CD4-positive, alpha-beta T cell treated with Interleukin-4 for 4 hours (primary cell): Measurements from ENCODE around the gene ABCA9.
"Not testable (repeated sequence)": the region's sequence is repeated elsewhere in the genome, so short reads cannot be mapped to it uniquely, and the experiment has no call there.

Source experiments
- DNase-seq: peaks from one replicate; pipeline ENCODE4 v3.0.0-alpha.2; 2020

The ABCA9 gene

DNA sequence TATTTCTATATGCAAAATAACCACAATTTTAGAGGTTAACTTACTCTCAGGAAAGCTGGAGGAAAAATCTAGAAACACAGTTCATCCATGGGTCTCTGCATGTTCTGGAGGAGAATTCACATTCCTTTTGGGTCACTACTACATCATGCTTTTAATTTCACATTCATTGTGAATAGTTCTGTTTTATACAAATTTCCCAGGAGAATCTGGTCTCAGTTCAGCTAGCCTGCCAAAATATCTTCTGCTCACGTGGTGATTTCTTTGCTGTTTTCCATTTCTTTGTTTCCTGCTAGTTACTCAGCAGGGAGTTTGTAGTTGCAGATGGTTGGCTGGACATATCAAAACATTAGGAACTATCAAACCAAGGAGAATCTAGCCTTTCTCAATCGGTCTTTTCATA, at the start of gene ABCA9:
Gene ABCA9 (minus strand): TSS at position 106 of the 400 bp plus-strand sequence. CDS start 9,801 bp downstream, outside the sequence.
- DNase-seq, result no peak

DNA sequence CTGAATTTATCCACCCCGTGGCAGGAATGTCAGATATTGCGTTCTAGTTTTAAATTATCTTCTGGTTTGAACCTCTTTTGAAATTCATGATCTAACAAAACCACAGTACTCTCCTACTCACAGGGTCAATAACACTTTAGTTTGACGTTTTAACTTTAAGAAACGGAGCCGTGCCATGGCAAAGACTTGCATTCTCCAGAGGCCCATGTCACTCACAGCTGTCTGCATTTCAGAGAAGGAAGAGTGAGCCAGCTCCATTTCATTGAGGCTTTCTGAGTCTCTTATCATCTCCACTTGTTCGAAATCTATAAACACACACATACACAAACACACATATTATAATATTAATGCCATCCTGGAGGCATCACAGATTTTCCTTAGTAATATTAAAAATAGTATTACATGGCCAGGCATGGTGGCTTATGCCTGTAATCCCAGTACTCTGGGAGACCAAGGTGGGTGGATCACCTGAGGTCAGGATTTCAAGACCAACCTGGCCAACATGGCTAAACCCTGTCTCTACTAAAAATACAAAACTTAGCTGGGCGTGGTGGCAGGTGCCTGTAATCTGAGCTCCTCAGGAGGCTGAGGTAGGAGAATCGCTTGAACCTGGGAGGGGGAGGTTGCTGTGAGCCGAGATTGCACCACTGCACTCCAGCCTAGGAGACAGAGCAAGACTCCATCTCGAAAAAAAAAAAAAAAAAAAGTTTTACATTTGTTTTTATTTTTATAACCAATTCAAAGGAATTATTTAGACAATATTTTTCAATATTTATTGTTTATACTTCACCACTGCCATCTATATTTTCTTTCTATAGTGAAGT, 45.4 kb upstream of the ABCA9 start:
- DNase-seq, result no peak

- DNase-seq, result no peak
These were observed 43.0 kb upstream of the ABCA9 start for GRCh38 chr17:69103557-69104233.

GRCh38 chr17:69098625-69099024, 37.9 kb upstream of the ABCA9 start:
- no peak for DNase-seq

- no peak for DNase-seq
These were observed 35.8 kb upstream of the ABCA9 start for GRCh38 chr17:69096541-69096940.

- DNase-seq, result no peak
These were observed 33.3 kb upstream of the ABCA9 start for GRCh38 chr17:69093995-69094394.

DNA sequence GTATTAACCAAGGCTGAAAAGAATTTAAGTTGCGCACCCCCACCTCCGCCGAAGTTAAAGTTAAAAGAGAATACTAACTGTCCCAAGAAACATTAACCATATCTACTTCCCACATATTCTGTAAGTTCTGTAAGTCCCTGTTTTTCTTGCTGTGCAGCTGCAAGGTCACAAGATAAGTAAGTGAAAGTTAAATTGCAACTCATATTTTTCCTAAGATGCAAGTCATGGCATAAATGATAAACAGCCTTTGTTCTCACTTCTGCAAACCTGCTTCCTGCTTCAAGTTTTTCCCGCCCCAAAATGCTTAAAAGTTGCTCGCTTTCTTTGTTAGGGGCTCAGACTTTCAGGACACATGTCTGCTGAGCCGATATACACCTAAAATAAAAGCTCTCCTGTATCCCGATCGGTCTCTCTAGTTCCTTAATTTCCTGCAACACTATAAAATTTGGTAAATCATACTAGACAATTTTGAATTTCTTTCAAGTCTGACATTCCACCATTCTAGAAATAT, 32.6 kb upstream of the ABCA9 start:
- no peak for DNase-seq

DNA sequence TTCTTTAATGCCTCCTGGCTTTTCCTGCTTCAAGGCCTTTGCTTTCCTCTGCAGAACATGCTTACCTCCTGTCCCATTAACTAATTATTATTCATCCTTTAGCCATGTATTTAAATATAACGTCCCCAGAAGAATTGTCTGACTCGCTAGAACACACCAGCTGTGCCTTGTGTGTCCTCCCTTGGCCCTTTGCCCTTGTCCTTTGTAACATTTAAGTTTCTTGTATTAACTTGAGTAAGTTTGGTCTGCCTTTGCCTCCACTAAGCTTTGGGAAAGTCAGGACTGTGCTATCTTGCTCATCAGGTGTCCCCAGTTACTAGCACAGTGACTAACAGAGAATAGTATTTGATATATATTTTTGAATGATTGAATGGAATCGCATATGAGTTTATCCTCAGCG, 29.6 kb upstream of the ABCA9 start:
- no peak for DNase-seq

- DNase-seq, result no peak
These were observed 28.0 kb upstream of the ABCA9 start for GRCh38 chr17:69088643-69089200.

GRCh38 chr17:69086641-69087040, 25.9 kb upstream of the ABCA9 start:
- DNase-seq, result no peak

GRCh38 chr17:69084911-69085310, 24.2 kb upstream of the ABCA9 start:
- no peak for DNase-seq

GRCh38 chr17:69082696-69083095, 22.0 kb upstream of the ABCA9 start:
- no peak for DNase-seq

DNA sequence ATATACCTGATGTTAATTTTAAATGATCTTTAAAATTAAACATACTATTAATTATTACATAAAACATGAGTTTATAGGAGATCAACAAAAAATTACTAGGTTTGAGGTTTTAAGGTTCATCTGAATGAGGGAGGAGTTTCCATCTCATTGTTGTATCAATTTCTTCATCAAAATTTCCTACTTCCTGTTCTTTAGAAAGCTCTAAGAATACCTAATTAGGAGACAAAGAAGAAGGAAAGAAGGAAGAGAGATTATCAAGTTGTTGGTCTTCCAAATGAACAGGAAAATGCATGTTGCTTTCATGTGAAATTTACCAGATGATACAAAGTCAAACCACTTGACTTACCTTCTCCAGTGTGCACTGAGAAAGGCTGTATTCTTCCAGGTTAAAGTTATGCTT, 18.1 kb upstream of the ABCA9 start:
- no peak for DNase-seq

DNA sequence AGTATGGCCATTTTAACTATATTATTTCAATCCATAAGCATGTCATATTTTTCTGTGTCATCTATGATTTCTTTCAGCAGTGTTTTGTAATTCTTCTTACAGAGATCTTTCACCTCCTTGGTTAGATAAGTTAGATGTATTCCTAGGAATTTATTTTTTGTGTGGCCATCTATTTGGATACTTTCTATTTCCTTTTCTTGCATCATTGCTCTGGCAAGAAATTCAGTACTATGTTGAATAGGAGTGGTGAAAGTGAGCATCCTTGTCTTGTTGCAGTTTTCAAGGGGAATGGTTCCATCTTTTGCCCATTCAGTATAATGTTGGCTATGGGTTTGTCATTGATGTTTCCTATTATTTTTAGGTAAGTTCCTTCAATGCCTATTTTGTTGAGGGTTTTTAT, 15.1 kb upstream of the ABCA9 start:
- no peak for DNase-seq

DNA sequence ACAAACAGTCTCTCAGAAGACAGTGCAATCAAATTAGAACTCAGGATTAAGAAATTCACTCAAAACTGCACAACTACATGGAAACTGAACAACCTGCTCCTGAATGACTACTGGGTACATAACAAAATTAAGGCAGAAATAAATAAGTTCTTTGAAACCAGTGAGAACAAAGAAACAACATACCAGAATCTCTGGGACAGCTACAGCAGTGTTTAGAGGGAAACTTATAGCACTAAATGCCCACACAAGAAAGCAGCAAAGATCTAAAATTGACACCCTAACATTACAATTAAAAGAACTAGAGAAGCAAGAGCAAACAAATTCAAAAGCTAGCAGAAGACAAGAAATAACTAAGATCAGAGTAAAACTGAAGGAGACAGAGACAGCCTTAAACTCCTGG, 12.7 kb upstream of the ABCA9 start:
- not testable (repeated sequence) for DNase-seq

- DNase-seq, result not testable (repeated sequence)
These were observed 12.1 kb upstream of the ABCA9 start for GRCh38 chr17:69072803-69073256.

DNA sequence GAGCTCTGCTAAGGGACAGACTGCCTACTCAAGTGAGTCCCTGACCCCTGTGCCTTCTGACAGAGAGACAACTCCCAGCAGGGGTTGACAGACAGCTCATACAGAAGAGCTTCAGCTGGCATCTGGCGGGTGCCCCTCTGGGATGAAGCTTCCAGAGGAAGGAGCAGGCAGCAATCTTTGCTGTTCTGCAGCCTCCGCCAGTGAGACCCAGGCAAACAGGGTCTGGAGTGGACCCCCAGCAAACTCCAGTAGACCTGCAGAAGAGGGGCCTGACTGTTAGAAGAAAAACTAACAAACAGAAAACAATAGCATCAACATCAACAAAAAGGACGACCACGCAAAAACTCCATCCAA, 10.5 kb upstream of the ABCA9 start:
- DNase-seq, result not testable (repeated sequence)

GRCh38 chr17:69070378-69071232, 9.9 kb upstream of the ABCA9 start:
- DNase-seq, result peak; percentile 8

GRCh38 chr17:69069226-69069750, 8.6 kb upstream of the ABCA9 start:
- no peak for DNase-seq

DNA sequence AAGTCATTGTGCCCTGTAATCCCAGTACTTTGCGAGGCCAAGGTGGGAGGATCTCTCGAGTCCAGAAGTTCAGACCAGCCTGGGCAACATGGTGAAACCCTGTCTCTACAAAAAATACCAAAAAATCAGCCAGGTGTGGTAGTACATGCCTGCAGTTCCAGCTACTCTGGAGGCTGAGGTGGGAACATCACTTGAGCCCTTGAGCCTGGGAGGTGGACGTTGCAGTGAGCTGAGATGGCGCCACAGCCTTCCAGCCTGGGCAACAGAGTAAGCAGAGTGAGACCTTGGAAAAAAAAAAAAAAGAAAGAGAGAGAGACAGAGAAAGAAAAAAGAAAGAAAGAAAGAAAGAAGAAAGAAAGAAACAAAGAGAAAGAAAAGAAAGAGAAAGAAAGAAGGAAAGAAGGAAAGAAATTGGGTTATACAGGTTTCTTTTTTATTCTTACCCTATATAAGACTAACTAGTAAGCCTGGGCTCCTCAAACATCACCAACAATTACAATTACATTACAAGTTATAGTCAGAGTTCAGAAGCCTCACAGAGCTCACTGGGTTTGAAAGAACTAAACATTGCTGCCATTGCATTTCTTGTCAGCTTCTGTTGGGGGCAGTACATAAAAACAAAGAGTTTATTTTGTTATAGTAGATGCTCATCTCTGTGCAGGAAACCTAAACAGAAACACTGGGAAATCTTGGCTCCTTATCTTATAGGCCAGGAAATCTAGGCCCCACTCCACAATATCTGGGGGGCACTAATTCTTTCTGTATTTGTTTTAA, 6.7 kb upstream of the ABCA9 start:
- DNase-seq, result no peak

DNA sequence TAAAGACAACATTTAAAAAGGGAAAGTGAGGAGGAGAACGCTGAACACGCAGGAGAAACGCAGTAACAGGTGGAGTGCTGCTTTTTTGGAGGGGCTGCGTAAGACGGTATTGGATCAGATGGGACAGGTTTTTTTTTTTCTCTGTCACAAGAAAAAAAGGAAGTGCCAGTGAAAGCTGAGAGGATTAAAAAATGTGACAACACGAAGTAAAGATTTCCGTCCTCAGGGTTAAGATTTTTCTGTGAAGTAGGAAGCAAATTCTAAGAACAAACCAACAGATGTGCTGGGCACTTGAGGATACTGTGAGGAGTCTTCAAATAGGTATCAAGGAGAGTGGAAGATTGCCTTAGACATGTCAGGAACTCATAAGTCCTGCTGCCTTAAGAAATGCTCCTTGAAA, 5.8 kb upstream of the ABCA9 start:
- no peak for DNase-seq

- no peak for DNase-seq
These were observed 4.4 kb upstream of the ABCA9 start for GRCh38 chr17:69065113-69065512.
